Measurements from ENCODE around the gene ASTN2.

Gene ASTN2

GRCh38 chr9:117368684-117369230 lies 46.1 kb downstream of the ASTN2 start:
- no peak for DNase-seq

DNA sequence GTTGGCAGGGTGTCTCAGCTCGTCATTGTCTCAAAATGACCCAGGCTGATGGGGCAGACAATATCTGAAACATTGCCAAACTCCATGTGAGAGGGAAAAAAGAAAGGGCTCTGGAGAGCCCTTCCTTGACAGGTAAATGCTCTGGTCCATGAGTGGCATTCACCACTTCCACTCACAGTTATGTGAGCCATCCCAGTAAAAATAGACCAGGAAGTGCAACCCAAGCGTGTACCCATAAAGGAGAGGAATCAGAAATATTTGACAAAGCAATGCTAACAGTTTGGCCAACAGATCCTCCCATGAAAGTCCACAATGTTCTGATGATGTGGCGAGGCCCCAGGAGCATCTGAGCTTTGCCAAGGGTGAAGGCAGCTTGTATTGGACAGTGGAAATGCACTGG lies 49.4 kb downstream of the ASTN2 start:
- no peak for DNase-seq

GRCh38 chr9:117363006-117363405 lies 51.9 kb downstream of the ASTN2 start:
- no peak for DNase-seq

DNA sequence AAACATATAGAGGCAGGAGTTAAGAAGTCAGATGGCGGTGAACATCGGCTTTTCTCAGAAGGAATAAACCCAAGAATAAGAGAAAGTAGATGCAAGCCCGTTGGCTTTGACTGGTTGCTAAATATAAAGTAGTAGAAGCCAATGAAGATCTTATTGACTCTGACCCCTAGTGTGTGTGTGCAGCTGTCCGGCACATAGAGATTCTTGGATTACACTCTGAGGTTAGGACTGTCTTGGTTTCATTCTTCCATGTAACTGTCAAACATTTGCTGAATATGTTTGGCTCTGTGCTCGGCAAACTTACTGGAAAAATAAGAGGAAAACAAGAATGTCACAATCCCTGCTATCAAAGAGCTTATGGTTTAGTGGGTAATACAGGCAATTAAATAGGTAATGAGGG lies 54.9 kb downstream of the ASTN2 start:
- no peak for DNase-seq

- DNase-seq: no peak
Observed at GRCh38 chr9:117355542-117355941, 59.3 kb downstream of the ASTN2 start.

DNA sequence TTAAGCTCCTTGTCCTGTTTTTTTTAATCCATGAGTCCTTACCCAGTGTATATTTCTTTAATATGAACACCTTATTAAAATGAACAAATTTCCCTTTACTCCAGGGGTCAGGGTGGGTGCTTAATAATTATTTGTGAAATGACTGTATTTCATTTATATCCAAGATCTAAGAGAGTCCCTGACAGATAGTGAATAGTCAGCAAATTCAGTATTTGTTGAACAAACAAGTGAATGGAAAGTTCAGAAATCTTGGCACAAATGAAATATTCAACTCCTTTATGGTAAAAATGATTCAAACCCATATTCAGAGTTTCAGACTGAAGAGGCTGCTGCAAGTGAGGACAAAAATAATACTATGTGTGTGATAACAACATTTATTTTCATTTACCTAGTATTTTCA lies 59.9 kb downstream of the ASTN2 start:
- DNase-seq: no peak

- no peak for DNase-seq
Observed at GRCh38 chr9:117354244-117354847, 60.5 kb downstream of the ASTN2 start.

DNA sequence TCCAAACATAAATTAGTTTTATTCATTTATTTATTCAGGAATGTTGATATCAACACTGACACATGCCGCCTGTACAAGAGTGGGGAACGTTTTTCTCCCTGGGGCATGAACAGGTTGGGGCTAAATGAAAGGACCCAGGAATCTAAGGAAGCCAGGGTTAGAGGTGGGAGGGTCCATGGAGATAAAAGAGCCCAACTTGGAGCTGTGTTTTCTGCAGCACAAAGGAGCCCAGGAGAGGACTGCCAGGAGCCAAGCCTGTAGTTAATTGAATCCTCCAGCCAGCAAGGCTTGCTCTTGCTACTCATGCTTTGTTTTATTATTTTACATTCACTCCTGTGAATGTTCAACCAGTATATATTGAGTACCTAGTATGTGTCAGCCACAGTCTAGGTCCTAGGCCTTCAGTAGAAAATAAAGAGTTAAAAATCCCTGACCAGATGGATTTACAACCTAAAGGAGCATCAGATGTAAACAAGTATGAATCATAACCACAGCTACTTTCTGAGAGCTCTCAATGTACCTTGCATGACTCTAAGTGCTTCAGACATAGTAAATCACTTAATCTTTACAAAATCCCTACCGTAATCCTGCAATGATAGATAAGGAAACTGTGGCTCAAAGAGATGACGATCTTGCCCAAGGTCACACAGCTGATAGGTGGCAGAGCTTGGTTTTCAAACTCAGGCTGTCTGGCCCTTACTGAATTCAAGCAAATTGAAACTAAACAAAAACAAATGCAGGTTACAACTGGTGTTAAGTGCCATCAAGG lies 69.8 kb downstream of the ASTN2 start:
- peak in 1 of 56 donors; percentile 8 for DNase-seq

- DNase-seq: no peak
Observed at GRCh38 chr9:117343427-117343826, 71.4 kb downstream of the ASTN2 start.

GRCh38 chr9:117341151-117341550 lies 73.7 kb downstream of the ASTN2 start:
- no peak for DNase-seq

DNA sequence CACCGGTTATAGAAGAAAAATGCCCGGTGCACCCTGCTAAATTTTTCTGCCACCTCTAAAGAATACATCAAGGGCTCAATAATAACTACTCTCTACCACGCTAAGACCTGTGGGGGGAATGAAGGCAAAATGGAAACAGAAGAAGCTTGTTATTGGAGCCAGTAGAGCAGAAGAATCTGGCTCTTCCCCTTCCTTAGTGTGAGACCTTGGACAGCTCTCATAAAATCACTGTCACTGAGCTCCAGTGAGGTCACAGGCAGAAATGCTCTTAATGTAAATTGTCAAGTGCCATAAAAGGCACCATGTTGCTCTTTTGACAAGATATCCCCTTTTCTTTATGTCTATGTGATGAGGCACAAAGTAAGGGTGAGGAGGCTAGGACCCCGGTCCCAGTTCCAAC lies 74.4 kb downstream of the ASTN2 start:
- DNase-seq: no peak

DNA sequence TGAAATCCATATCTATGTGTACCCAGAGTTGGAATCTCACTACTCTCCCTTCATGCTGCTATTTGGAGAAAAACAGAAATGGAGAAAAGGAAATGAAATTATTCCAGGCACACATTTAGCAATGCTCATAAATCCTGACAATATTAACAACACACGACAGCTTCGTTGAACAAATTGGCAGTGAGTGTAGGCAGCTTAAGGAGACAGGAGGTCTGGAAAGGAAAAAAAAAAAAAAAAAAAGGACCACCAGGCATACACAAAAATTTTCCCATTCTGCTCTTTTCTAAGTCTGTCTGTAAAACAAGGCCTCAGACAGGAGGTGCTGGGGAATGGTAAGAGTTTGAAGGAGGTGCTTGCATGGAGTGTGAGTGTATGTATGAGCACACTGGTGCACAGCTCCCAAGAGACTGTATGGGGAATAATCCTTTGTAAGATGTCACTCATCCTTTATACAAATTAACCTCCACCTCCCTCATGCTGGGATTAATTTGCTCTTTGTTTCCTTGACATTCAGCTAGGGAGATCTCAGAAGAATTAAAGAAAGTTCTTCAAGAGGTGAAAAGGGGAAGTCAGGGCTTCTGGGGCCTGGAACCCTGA lies 78.9 kb downstream of the ASTN2 start:
- DNase-seq: no peak

DNA sequence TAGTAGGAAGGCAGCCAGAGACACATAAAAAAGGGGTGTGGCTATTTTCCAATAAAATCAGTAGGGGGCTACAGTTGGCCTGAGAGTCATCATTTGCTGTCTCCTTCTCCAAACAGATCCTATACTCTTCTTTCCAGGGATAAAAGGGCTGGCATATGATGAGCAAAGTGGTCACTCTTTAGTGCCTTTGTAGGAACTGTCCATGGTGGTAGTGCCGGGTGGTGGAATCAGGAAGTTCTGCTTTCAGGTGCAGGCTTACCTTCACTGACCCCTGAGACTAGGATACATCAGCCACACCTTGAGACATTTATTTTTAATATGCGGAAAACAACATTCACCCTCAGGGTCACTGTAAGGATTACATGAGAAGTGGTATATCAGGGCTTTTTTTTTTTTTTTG lies 80.8 kb downstream of the ASTN2 start:
- no peak for DNase-seq

GRCh38 chr9:117325831-117326230 lies 89.0 kb downstream of the ASTN2 start:
- DNase-seq: peak in 4 of 56 donors; percentile 2 to 22 (median 4)

- DNase-seq: no peak
Observed at GRCh38 chr9:117325110-117325731, 89.6 kb downstream of the ASTN2 start.

GRCh38 chr9:117323390-117323789 lies 91.5 kb downstream of the ASTN2 start:
- peak in 16 of 56 donors; percentile 0 to 31 (median 8) for DNase-seq

DNA sequence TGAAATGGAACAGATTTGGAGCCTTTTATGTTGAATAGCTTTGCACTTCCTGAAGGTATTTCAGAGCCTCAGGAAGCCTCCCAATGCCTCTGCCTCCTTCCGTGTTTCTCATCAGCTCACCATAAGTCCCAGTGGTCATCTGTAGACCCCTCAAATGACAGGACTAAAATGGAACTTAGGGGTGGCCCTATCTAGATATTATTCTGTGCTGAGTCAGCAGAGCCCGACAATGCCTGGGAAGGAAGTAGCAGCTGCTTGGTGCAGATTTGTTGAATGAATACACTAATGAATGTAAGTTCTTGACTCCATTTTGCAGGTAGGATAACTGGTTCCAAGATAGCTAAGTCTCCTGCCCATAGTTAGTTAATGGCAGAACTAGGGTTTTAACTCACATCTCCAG lies 97.7 kb downstream of the ASTN2 start:
- DNase-seq: no peak

GRCh38 chr9:117315236-117315635 lies 99.6 kb downstream of the ASTN2 start:
- peak in 35 of 56 donors; percentile 2 to 70 (median 25) for DNase-seq

DNA sequence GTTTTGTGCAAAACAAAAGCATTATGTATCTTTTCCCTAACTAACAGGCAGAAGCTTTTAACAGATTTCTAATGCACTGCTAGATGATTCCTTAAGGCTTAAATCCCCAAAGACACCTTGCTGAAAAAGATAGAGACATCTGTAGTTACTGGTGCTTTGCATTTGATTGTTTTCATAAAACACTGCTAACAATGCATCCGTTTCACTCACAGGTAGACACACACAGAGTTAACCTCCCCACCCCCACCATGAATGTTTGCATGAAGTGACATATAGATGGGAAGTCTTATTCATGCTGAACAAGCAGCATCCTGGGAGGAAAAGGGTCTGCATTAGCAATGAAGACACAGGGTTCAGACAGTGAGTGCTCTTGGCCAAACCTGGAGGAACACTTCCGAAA lies 100.9 kb downstream of the ASTN2 start:
- DNase-seq: no peak

- DNase-seq: no peak
Observed at GRCh38 chr9:117307701-117308100, 107.2 kb downstream of the ASTN2 start.

DNA sequence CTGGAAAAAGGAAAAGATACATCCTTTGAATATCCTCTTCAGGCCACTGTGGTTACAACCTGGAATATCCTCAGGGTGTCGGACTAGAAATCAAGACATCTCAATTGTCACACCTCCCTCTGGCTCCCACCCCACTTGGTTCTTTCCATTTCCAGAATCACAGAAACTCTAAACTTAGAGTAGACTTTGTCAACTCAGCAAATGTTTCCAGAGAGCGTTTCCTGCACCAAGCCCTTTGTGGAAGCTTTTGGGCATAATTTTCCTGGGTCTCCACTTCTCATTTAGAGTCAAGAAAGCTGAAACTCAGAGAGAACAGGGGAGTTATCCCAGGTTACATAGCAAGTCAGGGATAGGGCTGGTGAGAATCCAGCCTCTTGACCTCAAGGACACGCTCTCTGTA lies 108.8 kb downstream of the ASTN2 start:
- no peak for DNase-seq

GRCh38 chr9:117305454-117305853 lies 109.4 kb downstream of the ASTN2 start:
- no peak for DNase-seq
